Ureter (tissue), 1 donor: ENCODE results near the gene ASXL1. TPM values are rescaled to one million over a fixed set of nuclear protein-coding genes. Genes with fewer than 3 reads are reported as not detected.

Experiments used
- DNase-seq: peaks from one replicate; pipeline ENCODE4 v3.0.0-alpha.2; 2020; ENCODE audit warnings: low spot score
- total RNA-seq: library from RNA; stranded (reverse); gene quantifications from one replicate; pipeline ENCODE4 v1.2.4, GENCODE V29; 2023
- donor health status: DM: yes; HTN: yes; CAD: no.

Gene ASXL1
- total RNA-seq, 1 donor from 2014 or later, result 69.5 TPM

DNA sequence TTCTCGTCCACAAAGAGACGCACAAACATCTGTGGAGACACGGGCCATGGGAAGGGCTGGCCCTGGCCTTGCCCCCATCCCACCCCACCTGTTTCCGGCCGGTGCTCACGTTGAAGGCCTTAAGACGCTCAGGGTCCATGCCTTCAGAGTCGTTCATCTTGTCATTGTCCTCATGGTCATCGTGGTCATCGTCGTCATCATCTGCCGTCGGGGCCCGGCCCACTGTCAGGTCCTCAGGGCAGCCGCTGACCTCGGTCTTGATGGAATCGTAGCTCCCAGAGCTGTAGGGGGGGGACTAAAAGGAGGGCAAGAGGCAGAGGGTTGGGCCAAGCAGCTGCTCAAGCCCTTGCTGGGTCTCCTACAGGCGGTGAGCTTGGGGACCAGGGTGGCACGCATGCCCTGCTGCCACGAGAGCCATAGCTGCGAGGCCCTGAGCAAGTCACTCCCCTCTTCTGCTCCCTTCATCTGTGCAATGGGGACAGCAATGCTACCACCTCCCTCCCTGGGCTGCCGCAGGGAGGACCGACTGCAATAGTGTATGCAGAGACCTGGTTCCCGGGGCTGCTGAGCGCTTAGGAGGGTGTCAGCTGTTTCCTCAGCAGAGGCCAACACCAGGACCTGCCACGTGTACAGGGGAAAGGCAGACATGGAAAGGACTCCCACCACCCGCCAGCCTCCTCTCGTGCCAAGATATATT lies 95.5 kb downstream of the ASXL1 start:
- no peak for DNase-seq

DNA sequence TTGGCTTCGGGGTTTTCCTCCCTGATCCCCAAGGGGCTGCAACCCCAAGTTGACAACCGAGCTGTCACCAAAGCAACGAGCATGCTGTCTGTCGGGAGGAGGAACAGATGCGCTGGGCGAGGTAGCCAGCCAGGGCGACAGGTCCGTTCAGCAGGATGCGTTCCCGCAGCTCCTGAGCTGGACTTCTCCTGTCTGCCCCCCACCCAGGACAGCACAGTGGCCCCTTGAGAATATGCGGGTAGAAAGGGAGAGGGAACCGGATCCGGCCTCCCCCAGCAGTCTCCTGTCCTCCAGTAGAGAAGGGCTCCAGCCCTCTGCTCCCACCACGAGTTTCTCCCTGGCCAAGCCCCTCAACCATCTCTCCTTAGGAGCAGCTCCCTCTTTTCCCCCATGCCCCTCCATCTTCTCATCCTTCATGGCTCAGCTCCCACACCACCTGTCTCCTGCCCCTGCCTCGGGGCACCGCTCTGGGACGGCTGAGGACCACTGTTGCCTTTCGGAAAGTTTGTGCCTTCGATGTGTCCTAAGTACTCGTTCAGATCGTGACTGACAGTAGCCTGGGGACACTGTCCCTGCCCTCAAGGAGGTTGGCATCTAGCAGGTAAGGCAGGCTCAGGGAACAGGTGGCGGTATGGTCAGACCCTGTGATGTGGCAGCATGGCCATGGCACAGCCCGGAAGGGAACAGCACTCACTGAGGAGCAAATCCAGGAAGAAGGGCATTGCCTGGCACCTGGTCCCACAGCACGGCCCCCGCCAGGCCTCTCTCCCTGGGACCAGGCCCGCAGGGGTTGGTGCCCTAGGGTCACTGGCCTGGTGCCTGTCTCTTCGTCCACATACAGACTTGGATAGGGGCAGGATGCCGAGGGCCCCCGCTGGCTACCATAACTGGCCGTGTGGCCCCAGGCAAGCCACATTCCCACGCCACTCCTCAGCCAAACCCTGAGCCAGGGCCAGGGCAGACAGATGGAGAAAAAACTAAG lies 96.3 kb downstream of the ASXL1 start:
- no peak for DNase-seq

GRCh38 chr20:32455171-32455900 lies 97.2 kb downstream of the ASXL1 start:
- DNase-seq, result no peak

DNA sequence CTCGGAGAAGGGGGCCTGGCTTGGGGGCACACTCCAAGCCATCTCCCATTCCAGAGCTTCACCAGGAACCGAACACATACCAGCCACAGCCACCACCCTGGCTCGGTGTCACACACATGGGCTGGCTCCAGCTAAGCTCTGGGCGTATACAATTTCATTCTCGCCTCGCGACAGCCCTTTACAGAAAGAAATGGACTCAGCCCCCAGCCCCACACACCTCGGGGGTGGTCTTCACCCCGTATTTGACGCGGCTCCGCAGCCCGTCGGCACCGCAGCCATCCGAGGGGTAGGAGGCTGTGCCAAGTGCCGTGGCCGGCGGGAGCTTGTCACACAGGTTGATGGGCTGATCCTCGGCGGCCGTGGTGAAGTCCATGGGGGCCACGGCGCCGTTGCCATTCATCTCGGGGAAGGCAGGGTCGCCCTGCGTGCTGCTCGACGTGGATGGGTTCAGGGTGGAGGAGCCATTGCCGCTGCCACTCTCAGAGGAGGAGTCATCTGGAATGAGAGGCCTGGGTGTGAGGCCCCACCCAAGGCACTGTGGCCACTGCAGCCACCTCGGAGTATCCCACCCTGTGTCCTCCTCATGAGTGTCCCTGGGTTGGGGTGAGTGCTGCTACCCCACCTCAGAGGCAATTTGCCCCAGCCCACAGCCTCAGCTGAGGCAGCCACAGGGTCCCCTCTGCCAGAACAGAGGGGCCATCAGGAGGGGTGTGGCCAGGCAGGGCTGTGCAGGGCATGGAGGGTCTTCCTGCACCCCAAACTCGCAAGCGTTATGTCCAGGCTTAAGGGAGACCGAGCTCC lies 98.0 kb downstream of the ASXL1 start:
- no peak for DNase-seq

GRCh38 chr20:32456869-32457478 lies 98.8 kb downstream of the ASXL1 start:
- DNase-seq, result no peak

DNA sequence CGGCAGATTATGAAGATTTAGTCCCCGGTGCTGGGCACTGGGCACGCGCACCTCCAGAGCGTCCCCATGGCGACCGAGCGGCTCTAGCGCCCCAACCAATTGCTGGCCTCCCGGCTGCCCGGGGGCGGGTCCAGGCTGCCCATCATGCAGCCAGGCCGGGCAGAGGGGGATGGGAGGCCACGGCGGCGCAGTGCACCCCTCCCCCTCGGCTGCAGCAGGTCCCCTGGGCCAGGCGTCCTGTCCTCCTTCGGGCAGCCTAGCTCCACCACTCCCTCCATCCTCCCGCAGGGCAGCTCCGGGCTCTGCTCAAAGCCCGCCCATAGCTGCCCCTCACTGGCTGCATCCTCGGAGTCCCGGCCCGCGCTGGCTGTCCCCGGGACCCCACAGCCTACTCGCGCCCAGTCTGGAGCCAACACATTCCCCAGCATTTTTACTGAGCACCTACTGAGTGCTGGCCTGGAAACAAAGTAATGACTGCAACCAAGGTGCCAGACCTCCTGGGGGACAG lies 99.4 kb downstream of the ASXL1 start:
- no peak for DNase-seq

GRCh38 chr20:32458061-32458836 lies 100.1 kb downstream of the ASXL1 start:
- DNase-seq, result no peak

GRCh38 chr20:32458837-32459220 lies 100.7 kb downstream of the ASXL1 start:
- no peak for DNase-seq

DNA sequence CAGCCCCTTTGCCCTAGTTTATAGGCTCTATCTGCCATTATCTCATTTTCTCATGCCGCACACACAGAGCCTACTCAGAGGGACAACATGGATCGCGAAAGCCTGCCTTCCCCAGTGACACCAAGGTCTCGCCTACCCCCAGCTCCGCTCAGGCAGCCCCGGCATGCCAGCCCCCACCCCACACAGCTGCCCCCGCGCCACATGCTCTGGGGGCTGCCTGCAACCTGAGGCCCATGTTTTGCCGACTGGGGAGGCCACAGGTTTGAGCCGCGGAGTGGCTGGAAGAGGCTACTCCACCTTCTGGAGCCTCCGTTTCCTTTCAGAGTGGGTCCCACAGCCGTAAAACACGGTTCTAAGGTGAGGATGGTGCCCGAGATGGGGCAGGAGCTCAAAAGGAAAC lies 102.1 kb downstream of the ASXL1 start:
- no peak for DNase-seq

GRCh38 chr20:32460683-32461320 lies 102.7 kb downstream of the ASXL1 start:
- no peak for DNase-seq

- DNase-seq, result no peak
Observed at GRCh38 chr20:32461836-32462600, 103.9 kb downstream of the ASXL1 start.

GRCh38 chr20:32462900-32463641 lies 104.9 kb downstream of the ASXL1 start:
- DNase-seq, result no peak

- no peak for DNase-seq
Observed at GRCh38 chr20:32463642-32464400, 105.7 kb downstream of the ASXL1 start.

GRCh38 chr20:32464401-32465091 lies 106.4 kb downstream of the ASXL1 start:
- no peak for DNase-seq

GRCh38 chr20:32465092-32465900 lies 107.2 kb downstream of the ASXL1 start:
- peak; percentile 89 for DNase-seq
